Measurements from ENCODE around the gene ZNF362. TPM values are rescaled to one million over a fixed set of nuclear protein-coding genes. Genes with fewer than 3 reads are reported as not detected.
"Not testable (repeated sequence)": the region's sequence is repeated elsewhere in the genome, so short reads cannot be mapped to it uniquely, and the experiment has no call there.

Gene ZNF362
- total and polyA plus RNA-seq, 2 experiments from 2014 or later, result 9.7 to 26.0 TPM

- H3F3A ChIP-seq (ENCODE audit: insufficient read depth), result no peaks in the 10 kb centered on the region
- H3K9me3 ChIP-seq (ENCODE audit: low read depth), result no peaks in the 10 kb centered on the region
- H3K36me3 ChIP-seq (ENCODE audit: low read depth), result no peaks in the 10 kb centered on the region
- no peak overlapping the region for H3K9ac ChIP-seq
- TF ChIP-seq EZH2 (IDR thresholded peaks at IDR 0.05; ENCODE audit: insufficient read depth, poor library complexity, severe bottlenecking) (no peak), EZH2phosphoT487 (IDR thresholded peaks at IDR 0.05; ENCODE audit: insufficient read depth, low read depth) (no peak)
- no peak overlapping the region for H3K4me2 ChIP-seq (ENCODE audit: unreplicated experiment)
- H3K4me1 ChIP-seq (ENCODE audit: insufficient read depth), result no peaks in the 10 kb centered on the region
- H3K27me3 ChIP-seq (replicated peaks; ENCODE audit: insufficient read depth), result no peaks in the 10 kb centered on the region
- H2AFZ ChIP-seq, result no peak overlapping the region
- no peak overlapping the region for H3K4me3 ChIP-seq
- in situ Hi-C loops (cut with MboI), result loop anchor here (25.0 kb wide), 1 partner anchor 172 kb away; the partner anchor contains the start of gene ZSCAN20
- H3K79me2 ChIP-seq (ENCODE audit: insufficient read depth), result no peaks in the 10 kb centered on the region
- DNase-seq, result no peak
- H3K9me2 ChIP-seq (ENCODE audit: insufficient read depth), result no peaks in the 10 kb centered on the region
- no peaks in the 10 kb centered on the region for H4K20me1 ChIP-seq (ENCODE audit: insufficient read depth)
- WGBS, 2 experiments (ENCODE audit: low coverage in 1 of 2, low lambda C conversion rate in 2 of 2, missing lambda C conversion rate in 2 of 2), result 98 to 100% methylated on average over 3 of the region's 3 CpGs
- H3K27ac ChIP-seq, result no peak overlapping the region
Measured at GRCh38 chr1:33289858-33290154, 33.5 kb downstream of the ZNF362 start.

DNA sequence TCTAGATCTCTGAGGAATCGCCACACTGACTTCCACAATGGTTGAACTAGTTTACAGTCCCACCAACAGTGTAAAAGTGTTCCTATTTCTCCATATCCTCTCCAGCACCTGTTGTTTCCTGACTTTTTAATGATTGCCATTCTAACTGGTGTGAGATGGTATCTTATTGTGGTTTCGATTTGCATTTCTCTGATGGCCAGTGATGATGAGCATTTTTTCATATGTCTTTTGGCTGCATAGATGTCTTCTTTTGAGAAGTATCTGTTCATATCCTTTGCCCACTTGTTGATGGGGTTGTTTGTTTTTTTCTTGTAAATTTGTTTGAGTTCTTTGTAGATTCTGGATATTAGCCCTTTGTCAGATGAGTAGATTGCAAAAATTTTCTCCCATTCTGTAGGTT lies 34.3 kb downstream of the ZNF362 start:
- not testable (repeated sequence) for H3K9me3 ChIP-seq (ENCODE audit: low read depth); H3K9me2 ChIP-seq (ENCODE audit: insufficient read depth); H3K79me2 ChIP-seq (ENCODE audit: insufficient read depth); DNase-seq; H3F3A ChIP-seq (ENCODE audit: insufficient read depth); H3K4me3 ChIP-seq; H4K20me1 ChIP-seq (ENCODE audit: insufficient read depth); H3K27ac ChIP-seq; H2AFZ ChIP-seq; H3K4me1 ChIP-seq (ENCODE audit: insufficient read depth); H3K27me3 ChIP-seq (replicated peaks; ENCODE audit: insufficient read depth); H3K9ac ChIP-seq; H3K36me3 ChIP-seq (ENCODE audit: low read depth); H3K4me2 ChIP-seq (ENCODE audit: unreplicated experiment)
- in situ Hi-C loops (cut with MboI), result loop anchor here (25.0 kb wide), 1 partner anchor 172 kb away; the partner anchor contains the start of gene ZSCAN20
- 95 to 96% methylated on average over 1 of the region's 2 CpGs for WGBS, 2 experiments (ENCODE audit: low coverage in 1 of 2, low lambda C conversion rate in 2 of 2, missing lambda C conversion rate in 2 of 2)

DNA sequence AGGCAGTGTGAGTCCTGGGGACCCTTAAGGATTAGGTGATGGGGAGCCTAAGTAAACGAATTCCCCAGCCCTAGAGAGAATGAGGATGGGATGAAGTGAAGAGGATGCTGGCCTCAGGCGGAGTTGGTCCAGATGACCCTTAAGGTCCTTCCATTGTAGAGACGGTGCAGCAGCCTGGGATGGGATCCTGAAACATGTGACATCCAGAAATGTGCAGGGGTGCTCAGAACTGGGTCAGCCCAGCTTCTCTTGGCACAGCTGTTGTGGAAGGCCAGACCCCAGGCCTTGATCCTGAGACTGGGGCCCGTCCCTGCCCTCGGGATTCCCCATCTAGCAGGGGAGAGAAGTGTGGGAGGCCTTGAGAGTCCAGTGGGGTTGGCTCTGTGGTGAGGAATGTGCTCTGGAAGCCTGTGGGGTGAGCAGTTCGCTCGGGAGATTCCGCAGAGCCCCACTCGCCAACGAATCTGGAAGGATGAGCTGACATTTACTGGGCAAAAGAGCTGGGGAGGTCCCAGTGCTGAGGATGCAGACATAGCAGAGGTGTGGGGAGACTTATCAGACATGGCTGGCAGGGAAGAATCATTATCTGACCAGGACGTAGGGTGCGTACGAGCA lies 36.5 kb downstream of the ZNF362 start:
- Histone ChIP-seq H3K27ac (no peak overlapping the region), H3K9me3 (ENCODE audit: low read depth) (no peaks in the 10 kb centered on the region), H3K4me1 (ENCODE audit: insufficient read depth) (no peaks in the 10 kb centered on the region), H3F3A (ENCODE audit: insufficient read depth) (no peaks in the 10 kb centered on the region), H3K27me3 (replicated peaks; ENCODE audit: insufficient read depth) (no peaks in the 10 kb centered on the region), H3K9me2 (ENCODE audit: insufficient read depth) (no peaks in the 10 kb centered on the region), H3K79me2 (ENCODE audit: insufficient read depth) (no peaks in the 10 kb centered on the region), H3K9ac (no peak overlapping the region), H2AFZ (no peak overlapping the region), H3K4me2 (ENCODE audit: unreplicated experiment) (no peak overlapping the region), H3K36me3 (ENCODE audit: low read depth) (no peaks in the 10 kb centered on the region), H3K4me3 (no peak overlapping the region), H4K20me1 (ENCODE audit: insufficient read depth) (no peaks in the 10 kb centered on the region)
- in situ Hi-C loops (cut with MboI), result loop anchor here (25.0 kb wide), 1 partner anchor 169 kb away; the partner anchor contains the start of gene ZSCAN20
- 74 to 78% methylated on average over 13 of the region's 13 CpGs for WGBS, 2 experiments (ENCODE audit: low coverage in 1 of 2, low lambda C conversion rate in 2 of 2, missing lambda C conversion rate in 2 of 2)
- DNase-seq, result no peak
- TF ChIP-seq EZH2 (IDR thresholded peaks at IDR 0.05; ENCODE audit: insufficient read depth, poor library complexity, severe bottlenecking) (no peak), EZH2phosphoT487 (IDR thresholded peaks at IDR 0.05; ENCODE audit: insufficient read depth, low read depth) (no peak)

DNA sequence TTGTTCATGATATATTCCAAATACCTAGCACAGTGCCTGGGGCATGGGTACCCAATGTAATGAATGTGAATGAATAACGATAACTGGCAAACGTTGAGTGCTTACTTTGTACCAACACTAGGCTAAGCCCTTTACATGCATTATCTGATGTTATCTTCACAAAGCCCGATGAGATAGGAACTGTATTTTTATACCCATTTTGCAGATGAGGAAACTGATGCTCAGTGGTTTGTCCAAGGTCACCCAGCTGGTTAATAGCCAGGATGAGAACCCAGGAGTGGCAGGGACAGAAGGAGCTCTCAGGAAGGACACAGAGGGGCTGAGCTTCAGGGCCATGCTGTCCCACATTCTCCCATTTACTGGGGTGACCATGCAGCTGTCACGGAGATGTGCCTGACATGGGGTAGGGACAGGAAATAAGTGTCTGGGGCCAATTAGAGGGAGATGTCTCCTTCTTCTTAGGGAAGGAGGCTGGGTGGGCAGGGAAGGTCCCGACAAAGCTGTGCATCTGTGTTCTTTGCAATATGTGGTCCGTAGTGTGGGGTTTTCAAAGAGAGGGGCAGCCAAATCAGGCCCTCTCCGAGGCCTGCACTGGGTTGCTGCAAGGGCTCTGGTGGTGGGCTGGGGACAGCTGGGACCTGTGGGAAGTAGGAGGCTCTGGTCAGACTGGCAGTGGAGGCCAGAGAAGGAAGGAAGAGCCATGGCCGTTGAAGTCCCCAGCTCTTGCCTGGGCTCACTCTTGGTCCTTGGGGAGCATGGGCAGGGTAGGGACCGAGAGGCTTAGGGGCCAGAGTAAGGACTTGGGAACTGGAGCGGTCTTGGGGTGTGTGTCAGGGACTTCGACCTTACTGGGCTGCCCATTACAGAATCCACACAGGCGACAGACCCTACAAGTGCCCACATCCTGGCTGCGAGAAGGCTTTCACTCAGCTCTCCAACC lies 38.0 kb downstream of the ZNF362 start:
- H3K9me2 ChIP-seq (ENCODE audit: insufficient read depth), result no peaks in the 10 kb centered on the region
- H3K9ac ChIP-seq, result no peak overlapping the region
- WGBS, 2 experiments (ENCODE audit: low coverage in 1 of 2, low lambda C conversion rate in 2 of 2, missing lambda C conversion rate in 2 of 2), result 78 to 83% methylated on average over 13 of the region's 13 CpGs
- no peaks in the 10 kb centered on the region for H3K79me2 ChIP-seq (ENCODE audit: insufficient read depth)
- in situ Hi-C loops (cut with MboI), result loop anchor here (5.0 to 25.0 kb wide), 2 partner anchors 73 to 168 kb away; partner anchors contain the start of gene ZSCAN20
- no peak overlapping the region for H3K27ac ChIP-seq
- no peak overlapping the region for H2AFZ ChIP-seq
- no peak for TF ChIP-seq EZH2 (IDR thresholded peaks at IDR 0.05; ENCODE audit: insufficient read depth, poor library complexity, severe bottlenecking)
- no peak for TF ChIP-seq EZH2phosphoT487 (IDR thresholded peaks at IDR 0.05; ENCODE audit: insufficient read depth, low read depth)
- no peak overlapping the region for H3K4me3 ChIP-seq
- H3F3A ChIP-seq (ENCODE audit: insufficient read depth), result no peaks in the 10 kb centered on the region
- H3K27me3 ChIP-seq (replicated peaks; ENCODE audit: insufficient read depth), result no peaks in the 10 kb centered on the region
- DNase-seq, result no peak
- H3K9me3 ChIP-seq (ENCODE audit: low read depth), result no peaks in the 10 kb centered on the region
- no peak overlapping the region for H3K4me2 ChIP-seq (ENCODE audit: unreplicated experiment)
- H3K36me3 ChIP-seq (ENCODE audit: low read depth), result no peaks in the 10 kb centered on the region
- H4K20me1 ChIP-seq (ENCODE audit: insufficient read depth), result no peaks in the 10 kb centered on the region
- no peaks in the 10 kb centered on the region for H3K4me1 ChIP-seq (ENCODE audit: insufficient read depth)
